Activated CD4-positive, alpha-beta T cell treated with anti-CD3 and anti-CD28 coated beads for 1 hour (primary cell): ENCODE data around the gene EIF3J.

Experiments used
- DNase-seq: peaks from one replicate; pipeline ENCODE4 v3.0.0-alpha.2; 2020

EIF3J gene

GRCh38 chr15:44595656-44596510 is 58.9 kb downstream of the EIF3J start:
- no peak for DNase-seq

GRCh38 chr15:44596511-44597010 is 59.6 kb downstream of the EIF3J start:
- no peak for DNase-seq

GRCh38 chr15:44598066-44598465 is 61.1 kb downstream of the EIF3J start:
- DNase-seq = no peak

- DNase-seq = no peak
Measured at GRCh38 chr15:44598892-44599291, 61.9 kb downstream of the EIF3J start.

GRCh38 chr15:44603126-44603525 is 66.2 kb downstream of the EIF3J start:
- no peak for DNase-seq

- DNase-seq = no peak
Measured at GRCh38 chr15:44606740-44607139, 69.8 kb downstream of the EIF3J start.
